HL-60 (cell line): ENCODE data around the gene PTPRN2.

ENCODE experiments used
- DNase-seq, 2 experiments: peaks; one replicate each; pipeline ENCODE4 v3.0.0-alpha.2; 2010 to 2020; ENCODE audit warnings: low read depth in 1 of 2, low spot score in 1 of 2
- H3K27ac ChIP-seq: fragments of 250-450 bp; sonication (Bioruptor Pico); replicated peaks from 2 replicates; pipeline ENCODE4 v1.5.1; 2020; ENCODE audit warnings: mild to moderate bottlenecking, moderate library complexity
- H3K27me3 ChIP-seq: fragments of 250-450 bp; sonication (Bioruptor Pico); 2 replicates; pipeline ENCODE4 v1.5.1; 2021; ENCODE audit warnings: mild to moderate bottlenecking, moderate library complexity; ENCODE audit not compliant: insufficient read depth, poor library complexity, severe bottlenecking
- H3K4me3 ChIP-seq: replicated peaks from 2 replicates; pipeline ENCODE4 v1.5.1; 2011; ENCODE audit warnings: mild to moderate bottlenecking, control low read depth, low read length; ENCODE audit not compliant: insufficient read depth
- GABPA ChIP-seq: IDR thresholded peaks from 2 replicates; pipeline ENCODE4 v1.6.1; 2012; ENCODE audit warnings: low read depth
- POLR2AphosphoS5 ChIP-seq: IDR thresholded peaks from 2 replicates; pipeline ENCODE4 v1.6.1; 2012; ENCODE audit warnings: low read depth
- SPI1 ChIP-seq: IDR thresholded peaks from 2 replicates; pipeline ENCODE4 v1.6.1; 2012; ENCODE audit warnings: low read depth, mild to moderate bottlenecking, borderline replicate concordance
- TF ChIP-seq, protein P1 (sequence below): IDR thresholded peaks from 2 replicates; pipeline ENCODE4 v1.6.1; 2012; ENCODE audit warnings: low read depth; ENCODE audit not compliant: insufficient replicate concordance
- TF ChIP-seq, protein P2 (sequence below): IDR thresholded peaks from one replicate; pipeline ENCODE4 v1.5.1; 2011; ENCODE audit warnings: low read length, control low read depth, inconsistent platforms; ENCODE audit not compliant: insufficient read depth

The PTPRN2 gene

DNA sequence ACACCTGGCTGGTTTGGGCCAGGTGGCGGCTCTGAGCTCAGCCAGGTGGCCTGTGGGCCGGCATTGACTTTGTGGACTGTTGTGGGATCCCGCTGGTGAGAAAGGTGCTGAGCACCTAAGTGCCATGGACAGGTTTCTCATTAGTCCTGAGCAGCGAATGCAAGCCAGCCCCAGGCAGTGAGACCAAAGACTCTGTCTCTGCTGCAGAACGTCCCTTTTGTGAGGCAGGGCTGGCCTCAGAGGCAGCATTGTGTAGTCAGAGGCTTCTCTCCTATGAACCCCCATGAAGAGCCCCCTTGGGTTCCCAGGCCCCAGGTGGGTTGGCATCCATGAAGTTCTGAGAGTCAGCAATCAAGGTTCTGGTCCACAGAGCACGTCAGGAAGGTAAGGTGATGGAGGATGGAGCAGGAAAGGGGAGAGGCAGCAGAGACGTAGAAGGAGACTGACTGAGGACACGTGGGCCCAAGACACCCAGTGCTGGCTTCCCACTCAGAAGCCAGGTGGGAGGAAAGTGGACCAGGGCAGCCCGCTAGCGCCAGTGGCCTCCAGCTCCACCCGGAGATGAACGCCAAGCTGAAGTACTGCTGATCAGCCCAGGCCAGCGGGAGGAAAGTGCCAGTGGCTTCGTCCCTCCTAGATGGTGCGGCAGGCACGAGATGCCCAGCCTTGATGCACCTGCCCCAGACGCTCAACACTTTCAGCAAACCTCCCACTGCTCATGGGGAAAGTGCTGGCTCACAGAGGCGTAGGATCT, 19.2 kb upstream of the PTPRN2 start:
- no peaks in the 10 kb centered on the region for H3K27me3 ChIP-seq
- TF ChIP-seq, protein P1, sequence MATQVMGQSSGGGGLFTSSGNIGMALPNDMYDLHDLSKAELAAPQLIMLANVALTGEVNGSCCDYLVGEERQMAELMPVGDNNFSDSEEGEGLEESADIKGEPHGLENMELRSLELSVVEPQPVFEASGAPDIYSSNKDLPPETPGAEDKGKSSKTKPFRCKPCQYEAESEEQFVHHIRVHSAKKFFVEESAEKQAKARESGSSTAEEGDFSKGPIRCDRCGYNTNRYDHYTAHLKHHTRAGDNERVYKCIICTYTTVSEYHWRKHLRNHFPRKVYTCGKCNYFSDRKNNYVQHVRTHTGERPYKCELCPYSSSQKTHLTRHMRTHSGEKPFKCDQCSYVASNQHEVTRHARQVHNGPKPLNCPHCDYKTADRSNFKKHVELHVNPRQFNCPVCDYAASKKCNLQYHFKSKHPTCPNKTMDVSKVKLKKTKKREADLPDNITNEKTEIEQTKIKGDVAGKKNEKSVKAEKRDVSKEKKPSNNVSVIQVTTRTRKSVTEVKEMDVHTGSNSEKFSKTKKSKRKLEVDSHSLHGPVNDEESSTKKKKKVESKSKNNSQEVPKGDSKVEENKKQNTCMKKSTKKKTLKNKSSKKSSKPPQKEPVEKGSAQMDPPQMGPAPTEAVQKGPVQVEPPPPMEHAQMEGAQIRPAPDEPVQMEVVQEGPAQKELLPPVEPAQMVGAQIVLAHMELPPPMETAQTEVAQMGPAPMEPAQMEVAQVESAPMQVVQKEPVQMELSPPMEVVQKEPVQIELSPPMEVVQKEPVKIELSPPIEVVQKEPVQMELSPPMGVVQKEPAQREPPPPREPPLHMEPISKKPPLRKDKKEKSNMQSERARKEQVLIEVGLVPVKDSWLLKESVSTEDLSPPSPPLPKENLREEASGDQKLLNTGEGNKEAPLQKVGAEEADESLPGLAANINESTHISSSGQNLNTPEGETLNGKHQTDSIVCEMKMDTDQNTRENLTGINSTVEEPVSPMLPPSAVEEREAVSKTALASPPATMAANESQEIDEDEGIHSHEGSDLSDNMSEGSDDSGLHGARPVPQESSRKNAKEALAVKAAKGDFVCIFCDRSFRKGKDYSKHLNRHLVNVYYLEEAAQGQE = no peak
- TF ChIP-seq POLR2AphosphoS5 (no peak), GABPA (no peak), SPI1 (no peak)
- TF ChIP-seq, protein P2, sequence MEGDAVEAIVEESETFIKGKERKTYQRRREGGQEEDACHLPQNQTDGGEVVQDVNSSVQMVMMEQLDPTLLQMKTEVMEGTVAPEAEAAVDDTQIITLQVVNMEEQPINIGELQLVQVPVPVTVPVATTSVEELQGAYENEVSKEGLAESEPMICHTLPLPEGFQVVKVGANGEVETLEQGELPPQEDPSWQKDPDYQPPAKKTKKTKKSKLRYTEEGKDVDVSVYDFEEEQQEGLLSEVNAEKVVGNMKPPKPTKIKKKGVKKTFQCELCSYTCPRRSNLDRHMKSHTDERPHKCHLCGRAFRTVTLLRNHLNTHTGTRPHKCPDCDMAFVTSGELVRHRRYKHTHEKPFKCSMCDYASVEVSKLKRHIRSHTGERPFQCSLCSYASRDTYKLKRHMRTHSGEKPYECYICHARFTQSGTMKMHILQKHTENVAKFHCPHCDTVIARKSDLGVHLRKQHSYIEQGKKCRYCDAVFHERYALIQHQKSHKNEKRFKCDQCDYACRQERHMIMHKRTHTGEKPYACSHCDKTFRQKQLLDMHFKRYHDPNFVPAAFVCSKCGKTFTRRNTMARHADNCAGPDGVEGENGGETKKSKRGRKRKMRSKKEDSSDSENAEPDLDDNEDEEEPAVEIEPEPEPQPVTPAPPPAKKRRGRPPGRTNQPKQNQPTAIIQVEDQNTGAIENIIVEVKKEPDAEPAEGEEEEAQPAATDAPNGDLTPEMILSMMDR = no peak
- H3K4me3 ChIP-seq = no peak overlapping the region
- H3K27ac ChIP-seq = no peak overlapping the region
- no peak for DNase-seq

DNA sequence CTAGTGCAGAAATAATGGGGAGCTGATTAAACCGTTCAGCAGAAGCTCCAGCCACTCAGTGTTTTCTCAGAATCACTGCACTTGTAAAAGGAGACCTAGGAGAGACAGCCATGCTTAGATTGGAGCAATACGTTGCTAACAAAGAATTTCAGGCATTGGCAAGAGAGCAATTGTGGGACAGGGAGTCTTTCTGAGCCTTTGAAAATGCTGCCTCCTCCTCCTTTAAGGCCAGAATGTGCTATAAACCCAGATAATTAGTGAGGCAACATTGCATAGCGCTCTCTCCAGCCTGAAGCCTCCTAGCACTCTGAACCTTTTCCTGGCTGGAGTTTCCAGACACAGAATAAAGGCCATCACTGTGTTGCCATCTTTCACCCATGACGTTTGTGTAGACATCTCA, 18.5 kb upstream of the PTPRN2 start:
- H3K27me3 ChIP-seq = no peaks in the 10 kb centered on the region
- no peak overlapping the region for H3K27ac ChIP-seq
- TF ChIP-seq GABPA (no peak), POLR2AphosphoS5 (no peak), SPI1 (no peak)
- TF ChIP-seq, protein P2 = no peak
- TF ChIP-seq, protein P1 = no peak
- H3K4me3 ChIP-seq = no peak overlapping the region
- DNase-seq = no peak

DNA sequence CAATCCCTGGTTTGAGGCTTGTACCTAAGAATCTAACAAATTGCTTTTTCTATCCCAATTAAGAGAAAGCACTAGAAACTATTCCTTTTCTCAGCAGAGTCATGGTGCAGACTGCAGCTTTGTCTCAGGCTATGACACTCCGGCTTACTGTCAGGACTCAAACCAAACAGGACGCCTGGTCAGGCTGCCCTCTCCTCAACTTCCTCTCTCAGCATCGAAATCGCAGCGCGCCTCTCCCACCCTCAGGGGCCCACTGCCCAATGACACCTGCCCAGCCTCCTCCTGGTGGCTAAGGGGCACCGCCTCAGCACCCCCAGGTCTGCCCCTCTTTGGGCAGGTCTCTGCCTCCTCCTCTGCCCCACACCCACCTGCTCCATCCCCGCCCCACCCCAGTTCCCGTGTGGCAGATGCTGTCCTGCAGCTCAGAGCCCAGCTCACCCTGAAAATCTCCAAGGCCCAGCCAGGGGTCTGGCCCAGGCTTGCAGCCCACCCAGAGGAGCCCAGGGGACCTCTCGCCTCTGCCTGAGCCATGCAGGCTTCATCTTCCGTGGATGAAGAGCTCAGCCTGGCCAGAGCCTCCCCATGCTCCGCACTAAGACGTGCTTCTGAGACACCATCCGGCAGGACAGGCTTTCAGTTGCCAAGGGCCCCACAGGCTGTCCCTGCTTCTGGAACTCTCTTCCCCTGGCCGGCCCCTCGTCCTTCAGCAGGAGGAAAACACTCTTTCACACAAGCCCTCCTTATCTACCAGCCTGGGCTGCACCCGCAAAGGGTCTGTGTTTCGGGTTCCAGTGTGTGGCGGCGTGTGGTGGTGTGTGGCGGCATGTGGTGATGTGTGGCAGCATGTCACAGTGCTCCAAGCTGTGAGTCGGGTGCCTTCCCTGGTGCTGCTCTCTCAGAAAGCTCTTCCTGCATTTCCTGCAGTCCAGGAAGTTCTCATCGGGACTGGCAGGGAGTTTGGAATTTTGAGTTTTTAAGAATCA, 16.4 kb upstream of the PTPRN2 start:
- TF ChIP-seq, protein P2 = no peak
- TF ChIP-seq, protein P1 = no peak
- TF ChIP-seq GABPA = no peak
- TF ChIP-seq SPI1 = no peak
- TF ChIP-seq POLR2AphosphoS5 = no peak
- H3K27me3 ChIP-seq = no peaks in the 10 kb centered on the region
- DNase-seq = no peak
- H3K4me3 ChIP-seq = no peak overlapping the region
- H3K27ac ChIP-seq = no peak overlapping the region
